BLaER1 (cell line): ENCODE measurements around the gene CUX1.
"Not testable (repeated sequence)": the region's sequence is repeated elsewhere in the genome, so short reads cannot be mapped to it uniquely, and the experiment has no call there.

Source experiments
- H3K27ac ChIP-seq: shearing (Covaris generic); formaldehyde crosslinking; 2 replicates; pipeline ENCODE4 v1.8.1; 2022
- H3K27me3 ChIP-seq: shearing (Covaris generic); formaldehyde crosslinking; 2 replicates; pipeline ENCODE4 v1.8.1; 2022
- H3K36me3 ChIP-seq: shearing (Covaris generic); formaldehyde crosslinking; 2 replicates; pipeline ENCODE4 v1.8.1; 2022
- H3K4me1 ChIP-seq: shearing (Covaris generic); formaldehyde crosslinking; 2 replicates; pipeline ENCODE4 v1.8.1; 2022
- H3K4me2 ChIP-seq: shearing (Covaris generic); formaldehyde crosslinking; 2 replicates; pipeline ENCODE4 v1.8.1; 2022
- H3K4me3 ChIP-seq: shearing (Covaris generic); formaldehyde crosslinking; 2 replicates; pipeline ENCODE4 v1.8.1; 2022
- H3K9ac ChIP-seq: shearing (Covaris generic); formaldehyde crosslinking; 2 replicates; pipeline ENCODE4 v1.8.1; 2022
- H3K9me3 ChIP-seq: shearing (Covaris generic); formaldehyde crosslinking; 2 replicates; pipeline ENCODE4 v1.8.1; 2022
- H4K20me1 ChIP-seq: shearing (Covaris generic); formaldehyde crosslinking; 2 replicates; pipeline ENCODE4 v1.8.1; 2022
- Cebpa-rat ChIP-seq: shearing (Covaris generic); IDR thresholded peaks from 2 replicates; pipeline ENCODE4 v1.8.1; 2022

The CUX1 gene

GRCh38 chr7:102000123-102000522 is 182.7 kb downstream of the CUX1 start:
- Histone ChIP-seq H3K36me3 (no peaks in the 10 kb centered on the region), H3K4me3 (no peak overlapping the region), H3K27me3 (no peaks in the 10 kb centered on the region), H3K4me1 (peaks cover 100% of the 10 kb centered on the region), H3K9me3 (no peaks in the 10 kb centered on the region), H3K4me2 (peak overlapping the region; percentile 94), H3K27ac (peak overlapping the region; percentile 95), H4K20me1 (peaks cover 17% of the 10 kb centered on the region), H3K9ac (peak overlapping the region; percentile 74)
- no peak for TF ChIP-seq Cebpa-rat

- no peak for TF ChIP-seq Cebpa-rat
- Histone ChIP-seq H3K4me1 (peaks cover 100% of the 10 kb centered on the region), H3K27ac (no peak overlapping the region), H3K27me3 (no peaks in the 10 kb centered on the region), H3K4me2 (peak overlapping the region; percentile 92), H3K9me3 (no peaks in the 10 kb centered on the region), H3K36me3 (peaks cover 18% of the 10 kb centered on the region), H3K4me3 (no peak overlapping the region), H3K9ac (no peak overlapping the region), H4K20me1 (peaks cover 34% of the 10 kb centered on the region)
Observed at GRCh38 chr7:102004229-102004628, 186.8 kb downstream of the CUX1 start.

- H3K4me3 ChIP-seq: no peak overlapping the region
- H3K27me3 ChIP-seq: no peaks in the 10 kb centered on the region
- peaks cover 34% of the 10 kb centered on the region for H4K20me1 ChIP-seq
- no peak for TF ChIP-seq Cebpa-rat
- no peak overlapping the region for H3K9ac ChIP-seq
- H3K36me3 ChIP-seq: peaks cover 24% of the 10 kb centered on the region
- H3K9me3 ChIP-seq: no peaks in the 10 kb centered on the region
- peak overlapping the region; percentile 81; the same call in 1 of the 2 replicates for H3K27ac ChIP-seq
- H3K4me1 ChIP-seq: peaks cover 99% of the 10 kb centered on the region
- H3K4me2 ChIP-seq: peak overlapping the region; percentile 92
Observed at GRCh38 chr7:102004848-102005247, 187.4 kb downstream of the CUX1 start.

- no peaks in the 10 kb centered on the region for H3K27me3 ChIP-seq
- H3K4me1 ChIP-seq: peaks cover 87% of the 10 kb centered on the region
- peak overlapping the region; percentile 81 for H3K27ac ChIP-seq
- peaks cover 33% of the 10 kb centered on the region for H3K36me3 ChIP-seq
- peaks cover 34% of the 10 kb centered on the region for H4K20me1 ChIP-seq
- peak overlapping the region; percentile 38; the same call in 1 of the 2 replicates for H3K4me3 ChIP-seq
- peak overlapping the region; percentile 72 for H3K9ac ChIP-seq
- H3K4me2 ChIP-seq: peak overlapping the region; percentile 92
- TF ChIP-seq Cebpa-rat: no peak
- H3K9me3 ChIP-seq: no peaks in the 10 kb centered on the region
Observed at GRCh38 chr7:102005933-102006480, 188.6 kb downstream of the CUX1 start.

- no peak overlapping the region for H3K4me3 ChIP-seq
- no peaks in the 10 kb centered on the region for H3K9me3 ChIP-seq
- H3K4me2 ChIP-seq: peak overlapping the region; percentile 92
- H4K20me1 ChIP-seq: peaks cover 34% of the 10 kb centered on the region
- no peaks in the 10 kb centered on the region for H3K27me3 ChIP-seq
- peak overlapping the region; percentile 81 for H3K27ac ChIP-seq
- H3K4me1 ChIP-seq: peaks cover 80% of the 10 kb centered on the region
- H3K36me3 ChIP-seq: peaks cover 40% of the 10 kb centered on the region
- no peak for TF ChIP-seq Cebpa-rat
- H3K9ac ChIP-seq: peak overlapping the region; percentile 48; the same call in 1 of the 2 replicates
Observed at GRCh38 chr7:102006695-102007094, 189.3 kb downstream of the CUX1 start.

- Histone ChIP-seq H3K4me3 (no peak overlapping the region), H3K36me3 (peaks cover 47% of the 10 kb centered on the region), H3K27me3 (no peaks in the 10 kb centered on the region), H3K27ac (peak overlapping the region; percentile 84), H4K20me1 (peaks cover 28% of the 10 kb centered on the region), H3K9me3 (no peaks in the 10 kb centered on the region), H3K9ac (peak overlapping the region; percentile 67), H3K4me2 (peak overlapping the region; percentile 92), H3K4me1 (peaks cover 77% of the 10 kb centered on the region)
- TF ChIP-seq Cebpa-rat: no peak
Observed at GRCh38 chr7:102008535-102009262, 191.3 kb downstream of the CUX1 start.

- Histone ChIP-seq H3K9ac (no peak overlapping the region), H3K4me1 (peaks cover 75% of the 10 kb centered on the region), H3K27me3 (no peaks in the 10 kb centered on the region), H3K4me2 (no peak overlapping the region), H4K20me1 (peaks cover 30% of the 10 kb centered on the region), H3K27ac (0 out of 2 replicates have a peak overlapping the region, but pooled peaks have one; percentile 3), H3K9me3 (no peaks in the 10 kb centered on the region), H3K4me3 (no peak overlapping the region), H3K36me3 (peaks cover 55% of the 10 kb centered on the region)
- TF ChIP-seq Cebpa-rat: no peak
Observed at GRCh38 chr7:102009628-102010027, 192.2 kb downstream of the CUX1 start.

- H3K4me3 ChIP-seq, H3K27me3 ChIP-seq, H3K9ac ChIP-seq, H3K9me3 ChIP-seq, H3K4me2 ChIP-seq: not testable (repeated sequence)
- peaks cover 11% of the 10 kb centered on the region; the same call in 1 of the 2 replicates for H4K20me1 ChIP-seq
- peaks cover 74% of the 10 kb centered on the region for H3K36me3 ChIP-seq
- 0 out of 2 replicates have a peak overlapping the region, but pooled peaks have one; percentile 1 for H3K27ac ChIP-seq
- H3K4me1 ChIP-seq: peaks cover 54% of the 10 kb centered on the region
Observed at GRCh38 chr7:102012112-102012830, 194.8 kb downstream of the CUX1 start.

- Histone ChIP-seq H4K20me1 (peaks cover 15% of the 10 kb centered on the region; the same call in 1 of the 2 replicates), H3K4me3 (no peak overlapping the region)
- TF ChIP-seq Cebpa-rat: no peak
Observed at GRCh38 chr7:102012941-102013461, 195.6 kb downstream of the CUX1 start.

More at GRCh38 chr7:102012941-102013461, 195.6 kb downstream of the CUX1 start:
- H3K4me2 ChIP-seq: peak overlapping the region; percentile 21; the same call in 1 of the 2 replicates
- H3K4me1 ChIP-seq: peaks cover 54% of the 10 kb centered on the region
- 0 out of 2 replicates have a peak overlapping the region, but pooled peaks have one; percentile 1 for H3K27ac ChIP-seq
- H3K9ac ChIP-seq: no peak overlapping the region
- peaks cover 79% of the 10 kb centered on the region for H3K36me3 ChIP-seq
- no peaks in the 10 kb centered on the region for H3K9me3 ChIP-seq
- no peaks in the 10 kb centered on the region for H3K27me3 ChIP-seq
